ENCODE results near the gene DHODH. TPM values are rescaled to one million over a fixed set of nuclear protein-coding genes. Genes with fewer than 3 reads are reported as not detected.
"Not testable (repeated sequence)": the region's sequence is repeated elsewhere in the genome, so short reads cannot be mapped to it uniquely, and the experiment has no call there.

The DHODH gene
- total RNA-seq, 1 donor from 2014 or later: 7.7 TPM

DNA sequence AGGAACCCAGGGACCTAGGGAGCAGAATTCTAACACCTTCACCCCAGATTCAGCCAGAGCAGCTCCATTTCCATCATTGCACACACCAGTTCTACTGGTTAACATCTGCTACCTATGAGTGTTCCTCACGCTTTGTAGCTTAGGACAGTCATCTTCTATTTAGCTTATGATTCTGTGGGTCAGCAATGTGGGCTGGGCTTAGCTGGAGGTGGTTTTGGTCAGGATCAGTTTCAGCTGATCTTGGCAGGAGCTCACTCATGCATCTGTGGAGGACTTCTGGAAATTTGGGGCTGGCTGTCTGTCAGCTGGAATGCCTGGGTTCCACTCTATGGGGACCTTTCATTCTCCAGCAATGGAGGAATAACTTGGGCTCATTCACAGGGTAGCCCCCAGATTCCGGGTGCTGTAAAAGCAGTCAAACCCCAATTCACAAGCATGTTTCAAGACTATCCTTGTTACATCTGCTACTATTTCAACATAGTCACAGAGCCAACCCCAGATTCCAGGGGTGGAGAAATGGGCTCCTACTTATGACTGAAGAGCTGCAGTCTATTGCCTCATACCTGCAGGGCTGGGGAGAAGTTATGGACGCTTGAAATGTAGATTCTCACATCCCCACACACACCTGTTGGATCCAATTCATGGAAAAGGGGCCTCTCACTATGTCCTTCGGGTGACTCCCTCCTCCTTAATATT lies 42.4 kb downstream of the DHODH start:
- no peak overlapping the region for H3K4me3 ChIP-seq
- H3K4me1 ChIP-seq: peaks cover 11% of the 10 kb centered on the region
- no peak for DNase-seq
- H3K27me3 ChIP-seq: no peaks in the 10 kb centered on the region
- TF ChIP-seq, protein P1, sequence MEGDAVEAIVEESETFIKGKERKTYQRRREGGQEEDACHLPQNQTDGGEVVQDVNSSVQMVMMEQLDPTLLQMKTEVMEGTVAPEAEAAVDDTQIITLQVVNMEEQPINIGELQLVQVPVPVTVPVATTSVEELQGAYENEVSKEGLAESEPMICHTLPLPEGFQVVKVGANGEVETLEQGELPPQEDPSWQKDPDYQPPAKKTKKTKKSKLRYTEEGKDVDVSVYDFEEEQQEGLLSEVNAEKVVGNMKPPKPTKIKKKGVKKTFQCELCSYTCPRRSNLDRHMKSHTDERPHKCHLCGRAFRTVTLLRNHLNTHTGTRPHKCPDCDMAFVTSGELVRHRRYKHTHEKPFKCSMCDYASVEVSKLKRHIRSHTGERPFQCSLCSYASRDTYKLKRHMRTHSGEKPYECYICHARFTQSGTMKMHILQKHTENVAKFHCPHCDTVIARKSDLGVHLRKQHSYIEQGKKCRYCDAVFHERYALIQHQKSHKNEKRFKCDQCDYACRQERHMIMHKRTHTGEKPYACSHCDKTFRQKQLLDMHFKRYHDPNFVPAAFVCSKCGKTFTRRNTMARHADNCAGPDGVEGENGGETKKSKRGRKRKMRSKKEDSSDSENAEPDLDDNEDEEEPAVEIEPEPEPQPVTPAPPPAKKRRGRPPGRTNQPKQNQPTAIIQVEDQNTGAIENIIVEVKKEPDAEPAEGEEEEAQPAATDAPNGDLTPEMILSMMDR (IDR thresholded peaks at IDR 0.05): no peak
- no peaks in the 10 kb centered on the region for H3K36me3 ChIP-seq
- no peaks in the 10 kb centered on the region for H3K9me3 ChIP-seq
- H3K27ac ChIP-seq: no peak overlapping the region
- intact Hi-C loops (cut with DNase I): no loop called here
- ATAC-seq: peak; percentile 78

DNA sequence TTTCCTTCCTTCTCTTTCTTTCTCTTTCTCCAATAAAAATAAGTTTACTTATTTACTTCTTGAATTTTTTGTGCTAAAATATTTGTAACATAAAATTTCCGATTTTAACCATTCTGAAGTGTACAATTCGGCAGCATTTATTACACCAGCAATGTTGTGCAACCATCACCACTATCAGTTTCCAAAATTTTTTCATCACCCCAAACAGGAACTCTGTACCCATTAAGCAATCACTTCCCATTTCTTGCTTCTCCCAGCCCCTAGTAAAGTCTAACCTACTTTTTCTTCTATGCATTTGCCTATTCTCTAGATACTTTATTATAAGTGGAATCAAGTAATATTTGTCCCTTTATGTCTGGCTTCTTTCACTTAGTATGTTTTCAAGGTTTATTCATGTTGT lies 43.3 kb downstream of the DHODH start:
- peaks cover 11% of the 10 kb centered on the region for H3K4me1 ChIP-seq
- no peaks in the 10 kb centered on the region for H3K36me3 ChIP-seq
- H3K9me3 ChIP-seq: no peaks in the 10 kb centered on the region
- no peaks in the 10 kb centered on the region for H3K27me3 ChIP-seq
- H3K4me3 ChIP-seq: no peak overlapping the region
- intact Hi-C loops (cut with DNase I): no loop called here
- ATAC-seq (peak; percentile 54), DNase-seq (no peak)
- TF ChIP-seq, protein P1 (IDR thresholded peaks at IDR 0.05): no peak
- no peak overlapping the region for H3K27ac ChIP-seq

DNA sequence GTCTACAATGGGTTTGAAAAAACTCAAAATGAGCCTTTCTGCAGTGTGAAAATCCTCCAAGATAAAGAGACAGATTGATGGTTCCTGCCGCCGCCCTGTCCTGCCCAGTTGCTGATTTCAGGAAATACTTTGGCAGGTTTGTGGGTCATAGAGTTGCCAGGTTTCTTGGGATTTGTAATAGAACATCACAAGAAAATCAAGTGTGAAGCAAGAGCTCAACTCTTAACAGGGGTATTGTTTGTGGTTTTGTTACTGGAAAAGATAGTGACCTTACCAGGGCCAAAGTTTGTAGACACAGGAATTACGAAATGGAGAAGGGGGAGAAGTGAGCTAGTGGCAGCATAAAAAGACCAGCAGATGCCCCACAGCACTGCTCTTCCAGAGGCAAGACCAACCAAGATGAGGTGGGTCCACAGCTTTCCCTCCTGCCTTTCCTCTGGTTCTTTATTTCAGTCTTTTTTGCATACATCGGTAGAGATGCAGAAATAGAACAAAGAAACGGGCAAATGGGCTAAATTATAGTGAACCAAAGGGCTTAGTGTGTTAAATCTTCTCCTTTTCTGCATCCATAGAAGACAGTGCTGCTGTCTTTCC lies 45.8 kb downstream of the DHODH start, which contains the start of gene HP:
TSS of gene HP (plus strand) at position 252 of the 594 bp plus-strand sequence. CDS start at position 400, 148 bp downstream.
- ATAC-seq: peak; percentile 10
- intact Hi-C loops (cut with DNase I); H3K27ac ChIP-seq; H3K27me3 ChIP-seq; H3K36me3 ChIP-seq; H3K4me3 ChIP-seq; DNase-seq; H3K9me3 ChIP-seq: not testable (repeated sequence)
- H3K4me1 ChIP-seq: peaks cover 13% of the 10 kb centered on the region

DNA sequence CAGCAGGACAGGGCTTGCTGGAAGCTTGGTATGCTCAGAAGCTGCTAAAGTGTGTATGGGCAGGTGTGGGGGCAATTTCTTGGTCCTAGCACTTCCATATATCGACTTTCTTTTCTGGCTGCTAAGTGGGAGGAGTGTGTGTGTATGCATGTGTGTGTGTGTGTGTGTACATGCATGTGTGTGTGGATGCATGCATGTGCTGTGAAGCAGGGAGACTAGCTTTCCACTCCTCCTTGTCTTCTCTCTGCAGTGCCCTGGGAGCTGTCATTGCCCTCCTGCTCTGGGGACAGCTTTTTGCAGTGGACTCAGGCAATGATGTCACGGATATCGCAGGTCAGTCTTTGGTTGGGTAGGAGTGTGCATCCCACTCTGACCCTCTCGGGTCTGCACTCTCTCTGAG lies 47.4 kb downstream of the DHODH start:
- intact Hi-C loops (cut with DNase I): no loop called here
- Histone ChIP-seq H3K9me3 (no peaks in the 10 kb centered on the region), H3K4me1 (peaks cover 10% of the 10 kb centered on the region), H3K36me3 (no peaks in the 10 kb centered on the region), H3K4me3 (no peak overlapping the region), H3K27me3 (no peaks in the 10 kb centered on the region), H3K27ac (no peak overlapping the region)
- no peak for ATAC-seq
- no peak for DNase-seq
- TF ChIP-seq, protein P1 (IDR thresholded peaks at IDR 0.05): no peak

DNA sequence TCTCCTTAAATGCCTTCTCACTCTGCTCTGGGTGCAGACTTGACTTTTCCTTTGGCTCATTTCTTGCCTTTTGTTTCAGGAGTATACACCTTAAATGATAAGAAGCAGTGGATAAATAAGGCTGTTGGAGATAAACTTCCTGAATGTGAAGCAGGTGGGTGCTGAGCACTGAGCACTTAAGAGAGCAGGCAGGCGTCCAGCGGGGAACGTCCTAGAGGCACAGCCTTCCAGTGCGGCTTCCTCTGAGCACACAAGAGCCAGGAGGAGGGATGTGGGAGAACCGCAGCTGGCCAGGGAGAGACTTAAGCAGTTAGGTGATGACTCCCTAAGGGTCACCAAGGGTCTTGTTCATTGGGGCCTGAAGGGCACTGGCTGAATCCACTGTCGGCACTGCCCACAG lies 48.8 kb downstream of the DHODH start:
- intact Hi-C loops (cut with DNase I); DNase-seq; H3K27me3 ChIP-seq; H3K4me3 ChIP-seq; H3K27ac ChIP-seq; H3K36me3 ChIP-seq; H3K9me3 ChIP-seq; H3K4me1 ChIP-seq: not testable (repeated sequence)
- peak; percentile 56 for ATAC-seq

DNA sequence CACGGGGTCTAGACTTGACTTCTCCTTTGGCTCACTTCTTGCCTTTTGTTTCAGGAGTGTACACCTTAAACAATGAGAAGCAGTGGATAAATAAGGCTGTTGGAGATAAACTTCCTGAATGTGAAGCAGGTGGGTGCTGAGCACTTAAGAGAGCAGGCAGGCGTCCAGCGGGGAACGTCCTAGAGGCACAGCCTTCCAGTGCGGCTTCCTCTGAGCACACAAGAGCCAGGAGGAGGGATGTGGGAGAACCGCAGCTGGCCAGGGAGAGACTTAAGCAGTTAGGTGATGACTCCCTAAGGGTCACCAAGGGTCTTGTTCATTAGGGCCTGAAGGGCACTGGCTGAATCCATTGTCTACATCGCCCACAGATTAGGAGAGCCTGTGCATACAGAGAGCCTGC lies 50.5 kb downstream of the DHODH start:
- DNase-seq; H3K36me3 ChIP-seq; H3K9me3 ChIP-seq; H3K27ac ChIP-seq; H3K4me3 ChIP-seq; H3K4me1 ChIP-seq; intact Hi-C loops (cut with DNase I); H3K27me3 ChIP-seq: not testable (repeated sequence)
- ATAC-seq: peak; percentile 64

DNA sequence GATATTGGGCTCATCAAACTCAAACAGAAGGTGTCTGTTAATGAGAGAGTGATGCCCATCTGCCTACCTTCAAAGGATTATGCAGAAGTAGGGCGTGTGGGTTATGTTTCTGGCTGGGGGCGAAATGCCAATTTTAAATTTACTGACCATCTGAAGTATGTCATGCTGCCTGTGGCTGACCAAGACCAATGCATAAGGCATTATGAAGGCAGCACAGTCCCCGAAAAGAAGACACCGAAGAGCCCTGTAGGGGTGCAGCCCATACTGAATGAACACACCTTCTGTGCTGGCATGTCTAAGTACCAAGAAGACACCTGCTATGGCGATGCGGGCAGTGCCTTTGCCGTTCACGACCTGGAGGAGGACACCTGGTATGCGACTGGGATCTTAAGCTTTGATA lies 51.9 kb downstream of the DHODH start:
- Histone ChIP-seq H3K36me3 (no peaks in the 10 kb centered on the region), H3K4me1 (peaks cover 3% of the 10 kb centered on the region), H3K27me3 (no peaks in the 10 kb centered on the region), H3K27ac (no peak overlapping the region), H3K4me3 (no peak overlapping the region), H3K9me3 (no peaks in the 10 kb centered on the region)
- ATAC-seq: no peak
- TF ChIP-seq, protein P1 (IDR thresholded peaks at IDR 0.05): no peak
- intact Hi-C loops (cut with DNase I): no loop called here
- DNase-seq: no peak
